WTC11 (cell line): Measurements from ENCODE around the gene MGMT. TPM values are rescaled to one million over a fixed set of nuclear protein-coding genes. Genes with fewer than 3 reads are reported as not detected.

Experiments
- ATAC-seq: fragments of 200-7000 bp; cut with Tn5 transposase; 2 replicates; pipeline ENCODE4 v1.10.0; 2021; ENCODE audit warnings: mild to moderate bottlenecking, moderate library complexity
- CTCF ChIA-PET: fragments of 300-600 bp; sonication (Branson Sonifier 250); formaldehyde crosslinking; loops from one replicate; lab custom pipeline; 2021; ENCODE audit warnings: antibody characterized with exemption; lab: Charles Lee
- POLR2A ChIA-PET: fragments of 350-600 bp; sonication (Branson Sonifier 250); formaldehyde crosslinking; loops from one replicate; lab custom pipeline; 2021; ENCODE audit warnings: antibody characterized with exemption; lab: Charles Lee
- DNase-seq: peaks from one replicate; pipeline ENCODE4 v3.0.0; 2021; ENCODE audit warnings: low spot score
- H3K27ac Mint-ChIP-seq: 2 replicates; pipeline ENCODE4 v1.8.0; 2021; ENCODE audit warnings: mixed read lengths
- H3K27me3 Mint-ChIP-seq: 2 replicates; pipeline ENCODE4 v1.8.0; 2021; ENCODE audit warnings: low read depth, mild to moderate bottlenecking, moderate library complexity, mixed read lengths
- H3K36me3 Mint-ChIP-seq: 2 replicates; pipeline ENCODE4 v1.8.0; 2021; ENCODE audit warnings: mixed read lengths
- H3K4me1 Mint-ChIP-seq: 2 replicates; pipeline ENCODE4 v1.8.0; 2022; ENCODE audit warnings: mixed read lengths
- H3K4me3 Mint-ChIP-seq: 2 replicates; pipeline ENCODE4 v1.8.0; 2021; ENCODE audit warnings: mild to moderate bottlenecking, moderate library complexity, mixed read lengths
- H3K9me3 Mint-ChIP-seq: 2 replicates; pipeline ENCODE4 v1.8.0; 2021; ENCODE audit warnings: mixed read lengths
- ATF1 ChIP-seq: sonication (generic); formaldehyde crosslinking; IDR thresholded peaks from 2 replicates; pipeline ENCODE4 v1.8.1; 2023; ENCODE audit warnings: mild to moderate bottlenecking, moderate library complexity, missing genetic modification reagents
- CDX4 ChIP-seq: fragments of 250-450 bp; sonication (Bioruptor Pico); IDR thresholded peaks from 2 replicates; pipeline ENCODE4 v1.9.0; 2021; ENCODE audit warnings: moderate library complexity, mild to moderate bottlenecking, inconsistent platforms, borderline replicate concordance
- CREM ChIP-seq: sonication (generic); formaldehyde crosslinking; IDR thresholded peaks from 2 replicates; pipeline ENCODE4 v1.8.1; 2022; ENCODE audit warnings: mild to moderate bottlenecking, missing genetic modification reagents, moderate library complexity
- E2F4 ChIP-seq: sonication (generic); formaldehyde crosslinking; IDR thresholded peaks from 2 replicates; pipeline ENCODE4 v1.8.1; 2022; ENCODE audit warnings: low read depth, mild to moderate bottlenecking, moderate library complexity, missing genetic modification reagents, borderline replicate concordance
- ERG ChIP-seq: fragments of 250-450 bp; sonication (Bioruptor Pico); IDR thresholded peaks from 2 replicates; pipeline ENCODE4 v1.8.0; 2021; ENCODE audit warnings: mild to moderate bottlenecking
- ETV6 ChIP-seq: sonication (generic); formaldehyde crosslinking; IDR thresholded peaks from 2 replicates; pipeline ENCODE4 v1.8.1; 2022; ENCODE audit warnings: mild to moderate bottlenecking, missing genetic modification reagents
- HMGA2 ChIP-seq: fragments of 250-450 bp; sonication (Bioruptor Pico); IDR thresholded peaks from 2 replicates; pipeline ENCODE4 v1.4.0; 2021; ENCODE audit warnings: mild to moderate bottlenecking, moderate library complexity
- NFE2L1 ChIP-seq: sonication (generic); formaldehyde crosslinking; IDR thresholded peaks from 2 replicates; pipeline ENCODE4 v1.8.1; 2023; ENCODE audit warnings: missing genetic modification reagents
- NFYB ChIP-seq: sonication (generic); formaldehyde crosslinking; conservative IDR thresholded peaks from 2 replicates; pipeline ENCODE4 v1.8.0; 2022; ENCODE audit warnings: low read depth, missing genetic modification reagents
- PRRX2 ChIP-seq: fragments of 250-450 bp; sonication (Bioruptor Pico); IDR thresholded peaks from 2 replicates; pipeline ENCODE4 v1.8.0; 2021; ENCODE audit warnings: mild to moderate bottlenecking
- RORB ChIP-seq: fragments of 250-450 bp; sonication (Bioruptor Pico); IDR thresholded peaks from 2 replicates; pipeline ENCODE4 v1.9.0; 2021; ENCODE audit warnings: mild to moderate bottlenecking
- SOX15 ChIP-seq: fragments of 250-450 bp; sonication (Bioruptor Pico); IDR thresholded peaks from 2 replicates; pipeline ENCODE4 v1.9.0; 2021; ENCODE audit warnings: mild to moderate bottlenecking
- TCF7 ChIP-seq: sonication (generic); formaldehyde crosslinking; IDR thresholded peaks from 2 replicates; pipeline ENCODE4 v1.8.0; 2022; ENCODE audit warnings: mild to moderate bottlenecking, low read depth, missing genetic modification reagents, moderate library complexity
- ZBTB21 ChIP-seq: sonication (generic); formaldehyde crosslinking; IDR thresholded peaks from 2 replicates; pipeline ENCODE4 v1.8.1; 2023; ENCODE audit warnings: mild to moderate bottlenecking, missing genetic modification reagents, borderline replicate concordance
- ZNF396 ChIP-seq: fragments of 250-450 bp; sonication (Bioruptor Pico); IDR thresholded peaks from 2 replicates; pipeline ENCODE4 v1.8.0; 2021; ENCODE audit warnings: mild to moderate bottlenecking, moderate library complexity, borderline replicate concordance
- ZNF423 ChIP-seq: fragments of 250-450 bp; sonication (Bioruptor Pico); IDR thresholded peaks from 2 replicates; pipeline ENCODE4 v2.1.2; 2022; ENCODE audit warnings: mild to moderate bottlenecking, moderate library complexity
- ZNF671 ChIP-seq: fragments of 250-450 bp; sonication (Bioruptor Pico); IDR thresholded peaks from 2 replicates; pipeline ENCODE4 v1.8.0; 2021; ENCODE audit warnings: mild to moderate bottlenecking
- total RNA-seq: library from RNA; stranded (reverse); gene quantifications from 3 replicates; pipeline ENCODE4 v1.2.3, GENCODE V29; 2021
- TF ChIP-seq, protein P1 (sequence below): sonication (generic); formaldehyde crosslinking; IDR thresholded peaks from 2 replicates; pipeline ENCODE4 v1.8.1; 2022; ENCODE audit warnings: mild to moderate bottlenecking, moderate library complexity, missing genetic modification reagents
- TF ChIP-seq, protein P2 (sequence below): sonication (generic); formaldehyde crosslinking; IDR thresholded peaks from 2 replicates; pipeline ENCODE4 v1.8.0; 2023; ENCODE audit warnings: mild to moderate bottlenecking, missing genetic modification reagents
- TF ChIP-seq, protein P3 (sequence below): sonication (generic); formaldehyde crosslinking; IDR thresholded peaks from 2 replicates; pipeline ENCODE4 v1.8.0; 2022; ENCODE audit warnings: mild to moderate bottlenecking, missing genetic modification reagents
- TF ChIP-seq, protein P4 (sequence below): sonication (generic); formaldehyde crosslinking; IDR thresholded peaks from 2 replicates; pipeline ENCODE4 v1.8.0; 2022; ENCODE audit warnings: mild to moderate bottlenecking, missing genetic modification reagents

The MGMT gene
- total RNA-seq, 1 experiment from 2014 or later = 11.8 TPM

- TF ChIP-seq ERG (CRISPR knock-in tag) = no peak
- TF ChIP-seq TCF7 = no peak
- TF ChIP-seq NFE2L1 (CRISPR knock-in tag) = no peak
- TF ChIP-seq ZNF396 = no peak
- no peak for TF ChIP-seq PRRX2
- TF ChIP-seq ATF1 (CRISPR knock-in tag) = no peak
- TF ChIP-seq, protein P1, sequence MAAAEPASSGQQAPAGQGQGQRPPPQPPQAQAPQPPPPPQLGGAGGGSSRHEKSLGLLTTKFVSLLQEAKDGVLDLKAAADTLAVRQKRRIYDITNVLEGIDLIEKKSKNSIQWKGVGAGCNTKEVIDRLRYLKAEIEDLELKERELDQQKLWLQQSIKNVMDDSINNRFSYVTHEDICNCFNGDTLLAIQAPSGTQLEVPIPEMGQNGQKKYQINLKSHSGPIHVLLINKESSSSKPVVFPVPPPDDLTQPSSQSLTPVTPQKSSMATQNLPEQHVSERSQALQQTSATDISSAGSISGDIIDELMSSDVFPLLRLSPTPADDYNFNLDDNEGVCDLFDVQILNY (CRISPR knock-in tag) = no peak
- TF ChIP-seq, protein P2, sequence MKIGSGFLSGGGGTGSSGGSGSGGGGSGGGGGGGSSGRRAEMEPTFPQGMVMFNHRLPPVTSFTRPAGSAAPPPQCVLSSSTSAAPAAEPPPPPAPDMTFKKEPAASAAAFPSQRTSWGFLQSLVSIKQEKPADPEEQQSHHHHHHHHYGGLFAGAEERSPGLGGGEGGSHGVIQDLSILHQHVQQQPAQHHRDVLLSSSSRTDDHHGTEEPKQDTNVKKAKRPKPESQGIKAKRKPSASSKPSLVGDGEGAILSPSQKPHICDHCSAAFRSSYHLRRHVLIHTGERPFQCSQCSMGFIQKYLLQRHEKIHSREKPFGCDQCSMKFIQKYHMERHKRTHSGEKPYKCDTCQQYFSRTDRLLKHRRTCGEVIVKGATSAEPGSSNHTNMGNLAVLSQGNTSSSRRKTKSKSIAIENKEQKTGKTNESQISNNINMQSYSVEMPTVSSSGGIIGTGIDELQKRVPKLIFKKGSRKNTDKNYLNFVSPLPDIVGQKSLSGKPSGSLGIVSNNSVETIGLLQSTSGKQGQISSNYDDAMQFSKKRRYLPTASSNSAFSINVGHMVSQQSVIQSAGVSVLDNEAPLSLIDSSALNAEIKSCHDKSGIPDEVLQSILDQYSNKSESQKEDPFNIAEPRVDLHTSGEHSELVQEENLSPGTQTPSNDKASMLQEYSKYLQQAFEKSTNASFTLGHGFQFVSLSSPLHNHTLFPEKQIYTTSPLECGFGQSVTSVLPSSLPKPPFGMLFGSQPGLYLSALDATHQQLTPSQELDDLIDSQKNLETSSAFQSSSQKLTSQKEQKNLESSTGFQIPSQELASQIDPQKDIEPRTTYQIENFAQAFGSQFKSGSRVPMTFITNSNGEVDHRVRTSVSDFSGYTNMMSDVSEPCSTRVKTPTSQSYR (CRISPR knock-in tag) = no peak
- no peak for TF ChIP-seq CREM (CRISPR knock-in tag)
- TF ChIP-seq NFYB (CRISPR knock-in tag) = no peak
- TF ChIP-seq ZNF423 (CRISPR knock-in tag) = no peak
- TF ChIP-seq SOX15 (CRISPR knock-in tag) = no peak
- TF ChIP-seq, all 79 proteins: peak for 0
Measured at GRCh38 chr10:129646973-129647372, 179.9 kb downstream of the MGMT start (continued).

DNA sequence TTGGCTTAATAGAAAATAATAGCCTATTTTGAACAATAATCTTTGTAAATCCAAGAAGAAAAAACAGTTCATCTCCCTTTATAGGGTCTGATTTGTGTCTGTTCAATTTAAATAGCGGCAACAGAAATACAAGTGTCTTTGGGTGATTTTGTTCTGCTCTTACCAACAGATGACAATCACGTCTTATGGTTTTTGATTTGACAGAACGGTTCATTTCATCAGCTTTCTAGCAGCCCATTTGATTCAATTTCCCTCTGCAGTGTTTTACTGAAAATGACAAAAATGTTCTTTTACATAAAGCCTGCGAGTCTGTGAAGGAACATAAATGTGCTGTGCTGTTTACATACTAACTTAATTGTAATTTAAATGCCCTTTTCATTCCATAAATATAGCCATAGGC, 180.5 kb downstream of the MGMT start:
- Mint-ChIP-seq H3K4me1 (peaks cover 24% of the 10 kb centered on the region), H3K27me3 (no peaks in the 10 kb centered on the region), H3K27ac (no peak overlapping the region)
- TF ChIP-seq ETV6 (CRISPR knock-in tag) = no peak
- TF ChIP-seq ZBTB21 (CRISPR knock-in tag) = no peak
- TF ChIP-seq E2F4 (CRISPR knock-in tag) = no peak
- TF ChIP-seq, protein P3, sequence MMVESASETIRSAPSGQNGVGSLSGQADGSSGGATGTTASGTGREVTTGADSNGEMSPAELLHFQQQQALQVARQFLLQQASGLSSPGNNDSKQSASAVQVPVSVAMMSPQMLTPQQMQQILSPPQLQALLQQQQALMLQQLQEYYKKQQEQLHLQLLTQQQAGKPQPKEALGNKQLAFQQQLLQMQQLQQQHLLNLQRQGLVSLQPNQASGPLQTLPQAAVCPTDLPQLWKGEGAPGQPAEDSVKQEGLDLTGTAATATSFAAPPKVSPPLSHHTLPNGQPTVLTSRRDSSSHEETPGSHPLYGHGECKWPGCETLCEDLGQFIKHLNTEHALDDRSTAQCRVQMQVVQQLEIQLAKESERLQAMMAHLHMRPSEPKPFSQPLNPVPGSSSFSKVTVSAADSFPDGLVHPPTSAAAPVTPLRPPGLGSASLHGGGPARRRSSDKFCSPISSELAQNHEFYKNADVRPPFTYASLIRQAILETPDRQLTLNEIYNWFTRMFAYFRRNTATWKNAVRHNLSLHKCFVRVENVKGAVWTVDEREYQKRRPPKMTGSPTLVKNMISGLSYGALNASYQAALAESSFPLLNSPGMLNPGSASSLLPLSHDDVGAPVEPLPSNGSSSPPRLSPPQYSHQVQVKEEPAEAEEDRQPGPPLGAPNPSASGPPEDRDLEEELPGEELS (CRISPR knock-in tag) = no peak
- TF ChIP-seq RORB (CRISPR knock-in tag) = no peak
- TF ChIP-seq, all 79 proteins: peak for 0
- no peaks in the 10 kb centered on the region for H3K9me3 Mint-ChIP-seq
- ATAC-seq (no peak), DNase-seq (no peak)
- no peak overlapping the region for H3K4me3 Mint-ChIP-seq
- CTCF ChIA-PET = interaction anchor here (2.2 kb wide), 1 partner anchor 11 kb away, joined by 12 read pairs; no protein-coding TSS in a partner anchor
- POLR2A ChIA-PET = no interaction called here
- H3K36me3 Mint-ChIP-seq = no peaks in the 10 kb centered on the region

- CTCF ChIA-PET = interaction anchor here (2.2 kb wide), 1 partner anchor 10 kb away, joined by 12 read pairs; no protein-coding TSS in a partner anchor
- POLR2A ChIA-PET = no interaction called here
- Mint-ChIP-seq H3K27me3 (no peaks in the 10 kb centered on the region), H3K4me3 (no peak overlapping the region), H3K4me1 (peaks cover 12% of the 10 kb centered on the region), H3K9me3 (no peaks in the 10 kb centered on the region), H3K27ac (no peak overlapping the region), H3K36me3 (no peaks in the 10 kb centered on the region)
- DNase-seq (no peak), ATAC-seq (no peak)
- TF ChIP-seq CDX4 = no peak
- TF ChIP-seq NFE2L1 (CRISPR knock-in tag) = no peak
- TF ChIP-seq HMGA2 (CRISPR knock-in tag) = no peak
- TF ChIP-seq ZNF671 (CRISPR knock-in tag) = no peak
- TF ChIP-seq, protein P4, sequence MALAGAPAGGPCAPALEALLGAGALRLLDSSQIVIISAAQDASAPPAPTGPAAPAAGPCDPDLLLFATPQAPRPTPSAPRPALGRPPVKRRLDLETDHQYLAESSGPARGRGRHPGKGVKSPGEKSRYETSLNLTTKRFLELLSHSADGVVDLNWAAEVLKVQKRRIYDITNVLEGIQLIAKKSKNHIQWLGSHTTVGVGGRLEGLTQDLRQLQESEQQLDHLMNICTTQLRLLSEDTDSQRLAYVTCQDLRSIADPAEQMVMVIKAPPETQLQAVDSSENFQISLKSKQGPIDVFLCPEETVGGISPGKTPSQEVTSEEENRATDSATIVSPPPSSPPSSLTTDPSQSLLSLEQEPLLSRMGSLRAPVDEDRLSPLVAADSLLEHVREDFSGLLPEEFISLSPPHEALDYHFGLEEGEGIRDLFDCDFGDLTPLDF = no peak
- no peak for TF ChIP-seq ATF1 (CRISPR knock-in tag)
- TF ChIP-seq, all 79 proteins: peak for 0
Measured at GRCh38 chr10:129648856-129649255, 181.8 kb downstream of the MGMT start.
